HUES6 (cell line): ENCODE measurements around the gene ARFIP1.

ENCODE experiments used
- H3K27ac ChIP-seq: 2 replicates; pipeline ENCODE4 v1.7.0; 2013; ENCODE audit warnings: low read depth, mild to moderate bottlenecking, low read length, inconsistent platforms
- H3K27me3 ChIP-seq: 2 replicates; pipeline ENCODE4 v1.6.1; 2013; ENCODE audit warnings: low read length; ENCODE audit not compliant: control insufficient read depth, insufficient read depth
- H3K36me3 ChIP-seq: 2 replicates; pipeline ENCODE4 v1.6.1; 2013; ENCODE audit warnings: low read length; ENCODE audit not compliant: control insufficient read depth, insufficient read depth
- H3K4me1 ChIP-seq: 2 replicates; pipeline ENCODE4 v1.6.1; 2013; ENCODE audit warnings: low read length; ENCODE audit not compliant: control insufficient read depth, insufficient read depth
- H3K4me3 ChIP-seq: 2 replicates; pipeline ENCODE4 v1.5.1; 2013; ENCODE audit warnings: low read depth, low read length
- H3K9ac ChIP-seq: one replicate; pipeline ENCODE4 v1.6.1; 2013; ENCODE audit warnings: mild to moderate bottlenecking, low read length
- H3K9me3 ChIP-seq: 2 replicates; pipeline ENCODE4 v1.6.1; 2013; ENCODE audit warnings: low read depth, low read length; ENCODE audit not compliant: control insufficient read depth, insufficient read depth

Gene ARFIP1

DNA sequence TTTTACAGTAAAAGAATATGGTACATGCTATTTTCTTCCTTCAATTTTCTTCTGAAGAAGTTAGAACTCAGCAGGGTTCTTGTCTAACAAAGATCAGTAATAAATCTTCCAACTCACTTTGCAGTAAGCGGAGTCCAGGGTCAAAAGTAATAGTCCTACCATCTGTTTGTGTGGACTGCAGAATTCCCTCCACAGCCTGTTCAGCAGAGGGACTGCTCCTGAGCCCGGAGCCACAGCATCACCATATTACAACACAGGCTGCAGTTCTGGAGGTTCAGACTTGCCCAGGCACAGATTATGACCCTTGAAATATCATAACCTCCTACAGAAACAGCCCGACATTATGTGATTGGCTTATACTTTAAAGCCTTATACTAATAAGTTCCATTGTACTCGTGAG is 166.7 kb downstream of the ARFIP1 start:
- no peak overlapping the region for H3K27ac ChIP-seq
- H3K9ac ChIP-seq: no peak overlapping the region
- H3K4me3 ChIP-seq: no peak overlapping the region
- H3K4me1 ChIP-seq: peaks cover 25% of the 10 kb centered on the region
- H3K9me3 ChIP-seq: no peaks in the 10 kb centered on the region
- H3K27me3 ChIP-seq: no peaks in the 10 kb centered on the region
- peaks cover 33% of the 10 kb centered on the region for H3K36me3 ChIP-seq

- peaks cover 33% of the 10 kb centered on the region for H3K4me1 ChIP-seq
Observed at GRCh38 chr4:152947311-152947710, 167.6 kb downstream of the ARFIP1 start.

DNA sequence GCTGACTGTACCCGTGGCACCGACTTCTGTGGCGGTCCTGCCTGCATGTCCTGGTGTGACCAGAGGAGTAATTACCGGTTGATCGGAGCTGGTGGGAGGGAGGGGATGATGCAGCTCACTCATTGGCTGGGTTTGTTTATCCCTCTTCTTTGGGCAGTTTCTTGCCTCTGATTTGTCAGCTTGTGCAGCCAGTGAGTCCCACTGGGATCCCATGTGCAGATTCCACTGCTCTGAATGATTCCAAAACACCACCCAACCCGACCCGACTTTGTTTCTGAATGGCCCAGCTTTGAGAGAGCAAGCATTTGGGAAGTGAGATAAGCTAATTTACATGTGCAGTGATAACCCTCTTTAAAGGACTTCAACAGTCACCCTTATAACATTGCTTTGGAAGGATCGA is 170.2 kb downstream of the ARFIP1 start:
- Histone ChIP-seq H3K4me1 (peaks cover 36% of the 10 kb centered on the region), H3K9ac (no peak overlapping the region), H3K36me3 (peaks cover 22% of the 10 kb centered on the region), H3K4me3 (no peak overlapping the region), H3K27ac (peak overlapping the region; percentile 3; the same call in 1 of the 2 replicates), H3K27me3 (no peaks in the 10 kb centered on the region), H3K9me3 (no peaks in the 10 kb centered on the region)

More at GRCh38 chr4:152947311-152947710, 167.6 kb downstream of the ARFIP1 start:
- no peak overlapping the region for H3K9ac ChIP-seq
- no peak overlapping the region for H3K27ac ChIP-seq
- peaks cover 31% of the 10 kb centered on the region for H3K36me3 ChIP-seq
- H3K9me3 ChIP-seq: no peaks in the 10 kb centered on the region
- no peak overlapping the region for H3K4me3 ChIP-seq
- H3K27me3 ChIP-seq: no peaks in the 10 kb centered on the region

DNA sequence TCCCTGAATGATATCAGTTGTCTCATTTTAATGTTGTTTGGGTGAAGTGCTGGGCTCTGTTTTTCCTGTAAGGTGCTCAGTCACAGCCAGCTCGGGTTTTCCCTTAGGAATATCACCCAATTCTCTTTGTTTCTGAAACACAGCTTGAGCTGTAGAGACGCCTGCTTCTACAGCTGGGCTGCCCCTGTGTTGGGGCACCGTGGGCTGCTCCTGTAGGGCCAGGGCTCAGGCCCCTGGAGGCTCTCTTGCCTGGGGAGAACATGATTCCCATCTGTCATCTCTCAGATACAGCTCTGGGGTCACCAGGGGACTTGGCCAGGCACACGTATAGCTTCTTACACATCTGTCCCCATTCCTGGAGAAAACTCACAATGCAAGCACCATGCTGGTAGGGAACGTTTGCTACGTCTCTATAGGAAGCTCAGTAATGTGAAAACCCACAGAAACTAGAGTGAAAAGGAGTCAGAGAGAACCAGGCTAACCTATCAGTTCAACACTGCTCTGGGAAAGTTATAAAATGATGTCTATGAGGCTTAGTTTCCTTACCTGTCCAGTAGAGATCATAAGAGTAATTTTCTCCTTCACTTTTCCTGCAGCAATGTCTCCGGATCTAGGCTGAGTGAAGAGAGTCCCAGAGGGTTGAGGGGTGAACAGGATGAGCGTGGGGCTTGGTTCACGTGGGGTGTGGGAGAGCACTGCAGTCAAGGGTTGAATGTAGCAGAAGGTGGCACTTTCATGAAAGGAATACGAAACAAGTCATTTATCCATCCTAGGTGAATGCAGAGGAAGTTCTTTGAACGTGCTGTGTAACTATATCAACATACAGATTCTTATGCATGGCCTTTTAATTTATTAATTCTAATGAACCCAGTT is 170.9 kb downstream of the ARFIP1 start:
- Histone ChIP-seq H3K9ac (no peak overlapping the region), H3K27ac (peak overlapping the region; percentile 3; the same call in 1 of the 2 replicates), H3K36me3 (peaks cover 19% of the 10 kb centered on the region), H3K4me3 (no peak overlapping the region), H3K27me3 (no peaks in the 10 kb centered on the region), H3K4me1 (peaks cover 34% of the 10 kb centered on the region), H3K9me3 (no peaks in the 10 kb centered on the region)

GRCh38 chr4:152951348-152951747 is 171.6 kb downstream of the ARFIP1 start:
- no peak overlapping the region; the same call in 1 of the 2 replicates for H3K4me3 ChIP-seq
- peak overlapping the region; percentile 74 for H3K27ac ChIP-seq
- peaks cover 15% of the 10 kb centered on the region for H3K36me3 ChIP-seq
- no peaks in the 10 kb centered on the region for H3K9me3 ChIP-seq
- peaks cover 40% of the 10 kb centered on the region for H3K4me1 ChIP-seq
- H3K9ac ChIP-seq: no peak overlapping the region
- no peaks in the 10 kb centered on the region for H3K27me3 ChIP-seq

DNA sequence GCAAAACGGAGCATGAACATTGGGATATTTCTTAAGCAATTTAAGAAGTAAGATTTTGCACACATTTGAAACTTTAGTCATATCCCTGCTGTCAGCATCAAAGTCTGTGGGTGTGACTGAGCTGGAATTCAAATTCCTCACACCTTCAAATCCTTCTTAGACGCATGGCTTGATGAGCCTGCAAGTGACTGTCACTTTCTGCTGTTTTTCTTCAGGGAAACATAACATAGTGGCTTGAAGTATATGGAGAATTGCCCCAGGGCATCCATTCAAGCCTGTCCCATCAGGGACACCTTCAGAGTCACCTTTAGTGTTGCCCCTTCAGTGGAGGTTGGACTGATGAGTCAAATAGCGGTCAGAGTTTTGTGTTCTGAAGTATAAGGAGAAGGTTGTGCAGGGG is 173.8 kb downstream of the ARFIP1 start:
- Histone ChIP-seq H3K4me3 (no peak overlapping the region), H3K9ac (no peak overlapping the region), H3K36me3 (peaks cover 18% of the 10 kb centered on the region), H3K9me3 (no peaks in the 10 kb centered on the region), H3K27me3 (no peaks in the 10 kb centered on the region), H3K4me1 (peaks cover 50% of the 10 kb centered on the region), H3K27ac (no peak overlapping the region)

DNA sequence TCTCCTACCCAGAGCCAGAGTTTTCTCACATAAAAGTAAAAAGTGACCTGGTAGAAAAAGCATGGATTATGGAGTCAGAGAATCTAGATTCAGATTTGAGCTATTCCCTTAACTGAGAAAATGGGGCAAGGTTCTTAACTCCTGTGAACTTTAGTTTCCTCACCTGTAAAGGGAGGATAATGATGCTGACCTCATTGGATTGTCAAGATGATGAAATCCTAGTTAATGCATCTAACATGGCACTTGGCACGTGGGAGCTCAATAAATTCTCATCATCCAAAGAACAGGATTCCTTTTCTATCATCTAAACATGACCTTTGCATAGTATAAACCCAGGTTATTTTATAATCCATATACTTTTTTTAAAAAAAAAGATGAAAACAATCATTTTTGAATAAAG is 175.0 kb downstream of the ARFIP1 start:
- Histone ChIP-seq H3K4me3 (no peak overlapping the region), H3K4me1 (peaks cover 46% of the 10 kb centered on the region), H3K27me3 (no peaks in the 10 kb centered on the region), H3K9me3 (no peaks in the 10 kb centered on the region), H3K9ac (no peak overlapping the region), H3K36me3 (peaks cover 18% of the 10 kb centered on the region), H3K27ac (no peak overlapping the region)

DNA sequence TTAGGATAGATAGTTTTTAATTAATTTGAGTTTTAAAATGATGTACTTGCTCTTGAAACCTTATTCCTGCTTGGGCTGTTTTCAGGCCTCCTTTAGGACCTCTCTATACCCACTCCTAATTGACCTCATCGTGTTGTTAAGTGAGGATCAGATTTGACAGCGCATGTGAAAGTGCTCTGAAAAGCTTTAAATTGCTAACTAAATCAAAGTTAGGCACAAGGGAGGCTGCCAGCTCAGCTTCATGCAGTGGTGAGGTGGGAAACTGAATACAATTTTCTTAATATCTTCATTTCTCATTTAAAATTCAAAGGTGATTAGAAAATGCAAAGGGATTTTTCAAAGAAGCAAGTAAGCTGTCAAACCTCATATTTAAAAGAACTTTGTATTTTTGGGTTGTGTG is 176.4 kb downstream of the ARFIP1 start:
- Histone ChIP-seq H3K4me1 (peaks cover 36% of the 10 kb centered on the region), H3K27me3 (no peaks in the 10 kb centered on the region), H3K27ac (no peak overlapping the region), H3K9me3 (no peaks in the 10 kb centered on the region), H3K4me3 (peak overlapping the region; percentile 10; the same call in 1 of the 2 replicates), H3K36me3 (peaks cover 26% of the 10 kb centered on the region), H3K9ac (no peak overlapping the region)

GRCh38 chr4:152956650-152957436 is 177.1 kb downstream of the ARFIP1 start:
- H3K36me3 ChIP-seq: peaks cover 29% of the 10 kb centered on the region
- H3K4me3 ChIP-seq: peak overlapping the region; percentile 10; the same call in 1 of the 2 replicates
- H3K9ac ChIP-seq: no peak overlapping the region
- H3K4me1 ChIP-seq: peaks cover 33% of the 10 kb centered on the region
- no peaks in the 10 kb centered on the region for H3K9me3 ChIP-seq
- no peak overlapping the region for H3K27ac ChIP-seq
- no peaks in the 10 kb centered on the region for H3K27me3 ChIP-seq

DNA sequence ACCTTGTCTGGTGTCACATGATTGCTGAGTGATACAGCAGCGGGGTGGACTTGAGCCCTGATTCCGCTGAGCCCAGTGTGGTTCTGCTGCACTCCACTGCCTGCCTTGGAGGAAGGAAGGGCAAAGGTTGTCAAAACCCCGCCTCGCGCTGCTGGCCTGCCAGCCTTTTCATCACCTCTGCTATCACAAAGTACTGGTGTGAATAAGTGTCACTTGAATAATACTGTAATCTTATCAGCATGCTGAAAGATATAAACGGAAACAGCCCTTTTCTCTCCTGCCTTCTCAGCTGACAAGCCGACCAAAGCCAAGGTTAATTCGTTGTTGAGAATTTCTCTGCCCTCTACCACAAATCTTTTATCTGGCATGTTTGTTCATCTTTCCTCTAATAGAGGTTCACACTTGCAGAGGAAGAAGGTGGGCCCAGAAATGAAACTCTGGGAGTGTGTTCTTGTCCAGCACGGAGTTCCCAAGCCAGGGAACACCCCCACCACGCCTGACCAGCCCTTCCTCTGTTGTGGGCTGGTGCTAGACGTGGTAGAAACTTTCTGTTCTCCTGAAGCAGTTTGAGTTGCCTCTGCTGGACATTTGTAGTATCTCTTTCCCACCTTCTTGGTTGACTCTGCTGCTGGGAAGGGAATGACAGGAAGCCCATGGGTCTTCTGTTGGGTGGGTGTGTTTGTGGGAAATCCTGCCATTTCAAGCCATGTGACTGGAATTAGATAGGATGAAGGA is 177.8 kb downstream of the ARFIP1 start:
- Histone ChIP-seq H3K27ac (no peak overlapping the region), H3K4me1 (peaks cover 26% of the 10 kb centered on the region), H3K9ac (no peak overlapping the region), H3K27me3 (no peaks in the 10 kb centered on the region), H3K9me3 (no peaks in the 10 kb centered on the region), H3K36me3 (peaks cover 35% of the 10 kb centered on the region), H3K4me3 (no peak overlapping the region)
